ENCODE data around the gene TSPEAR. TPM values are rescaled to one million over a fixed set of nuclear protein-coding genes. Genes with fewer than 3 reads are reported as not detected.
"Not testable (repeated sequence)": the region's sequence is repeated elsewhere in the genome, so short reads cannot be mapped to it uniquely, and the experiment has no call there.

Gene TSPEAR
- total and polyA plus RNA-seq, 12 donors: under 0.01 to 3.4 (median 1.0) TPM; not detected in 3

- intact Hi-C loops (cut with DNase I): no loop called here
These were observed 207.4 kb downstream of the TSPEAR start for GRCh38 chr21:44503901-44504399.

DNA sequence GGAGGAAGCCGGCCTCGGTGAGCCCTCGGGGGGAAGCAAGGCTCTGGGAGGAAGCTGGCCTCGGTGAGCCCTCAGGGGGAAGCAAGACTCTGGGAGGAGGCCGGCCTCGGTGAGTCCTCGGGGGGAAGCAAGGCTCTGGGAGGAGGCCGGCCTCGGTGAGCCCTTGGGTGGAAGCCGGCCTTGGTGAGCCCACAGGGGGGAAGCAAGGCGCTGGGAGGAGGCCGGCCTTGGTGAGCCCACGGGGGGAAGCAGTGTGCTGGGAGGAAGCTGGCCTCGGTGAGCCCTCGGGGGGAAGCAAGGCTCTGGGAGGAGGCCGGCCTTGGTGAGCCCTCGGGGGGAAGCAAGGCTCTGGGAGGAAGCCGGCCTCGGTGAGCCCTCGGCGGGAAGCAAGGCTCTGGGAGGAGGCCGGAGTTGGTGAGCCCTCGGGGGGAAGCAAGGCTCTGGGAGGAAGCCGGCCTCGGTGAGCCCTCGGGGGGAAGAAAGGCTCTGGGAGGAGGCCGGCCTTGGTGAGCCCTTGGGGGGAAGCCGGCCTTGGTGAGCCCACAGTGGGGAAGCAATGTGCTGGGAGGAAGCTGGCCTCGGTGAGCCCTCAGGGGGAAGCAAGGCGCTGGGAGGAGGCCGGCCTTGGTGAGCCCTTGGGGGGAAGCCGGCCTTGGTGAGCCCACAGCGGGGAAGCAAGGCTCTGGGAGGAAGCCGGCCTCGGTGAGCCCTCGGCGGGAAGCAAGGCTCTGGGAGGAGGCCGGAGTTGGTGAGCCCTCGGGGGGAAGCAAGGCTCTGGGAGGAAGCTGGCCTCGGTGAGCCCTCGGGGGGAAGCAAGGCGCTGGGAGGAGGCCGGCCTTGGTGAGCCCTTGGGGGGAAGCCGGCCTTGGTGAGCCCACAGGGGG, 208.1 kb downstream of the TSPEAR start:
- ATAC-seq; intact Hi-C loops (cut with DNase I): not testable (repeated sequence)

More at GRCh38 chr21:44503901-44504399, 207.4 kb downstream of the TSPEAR start:
- no peak overlapping the region for H3K4me3 ChIP-seq
- WGBS, 2 donors: 57 to 64% methylated on average over 20 of the region's 20 CpGs
- TF ChIP-seq CTCF (IDR thresholded peaks at IDR 0.05): no peak
- no peak overlapping the region for H3K27ac ChIP-seq
- no peaks in the 10 kb centered on the region for H3K4me1 ChIP-seq
- peaks cover 0 to 45% (median 12%) of the 10 kb centered on the region in 7 donors for H3K27me3 ChIP-seq
- no peak for DNase-seq
- ATAC-seq: no peak
- no peaks in the 10 kb centered on the region for H3K36me3 ChIP-seq
- H3K9me3 ChIP-seq: no peaks in the 10 kb centered on the region

DNA sequence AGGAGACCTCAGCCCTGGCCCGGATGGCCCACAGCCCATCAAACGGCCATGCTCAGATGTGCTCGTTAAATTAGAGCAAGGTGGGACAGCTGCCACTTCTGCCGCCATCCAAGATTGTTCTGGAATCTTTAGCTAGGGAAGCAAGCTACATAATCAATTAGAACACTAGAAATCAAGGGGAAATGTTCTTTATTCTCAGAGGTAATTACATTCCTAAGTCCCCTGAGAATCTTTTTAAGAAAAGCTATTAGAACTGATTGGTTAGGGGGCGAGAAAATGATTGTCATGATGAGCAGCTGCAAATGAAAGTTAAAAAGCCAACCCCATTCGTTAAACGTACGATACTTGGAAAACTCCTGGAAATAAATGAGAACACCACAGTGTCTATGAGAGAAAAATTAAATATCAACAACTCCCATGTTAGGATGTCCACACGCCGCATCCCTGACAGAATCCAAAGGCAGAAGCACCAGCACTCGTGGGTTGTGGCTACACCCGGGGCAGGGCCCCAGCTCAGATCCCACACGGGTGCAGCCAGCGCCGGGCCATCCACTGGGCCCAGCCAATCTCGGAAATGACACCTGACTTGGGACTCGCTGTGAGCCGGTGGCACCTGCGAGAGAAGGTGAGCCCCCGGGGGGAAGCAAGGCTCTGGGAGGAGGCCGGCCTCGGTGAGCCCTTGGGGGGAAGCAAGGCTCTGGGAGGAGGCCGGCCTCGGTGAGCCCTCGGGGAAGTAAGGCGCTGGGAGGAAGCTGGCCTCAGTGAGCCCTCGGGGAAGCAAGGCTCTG, 209.0 kb downstream of the TSPEAR start:
- intact Hi-C loops (cut with DNase I): no loop called here
- H3K9me3 ChIP-seq: no peaks in the 10 kb centered on the region
- ATAC-seq (no peak), DNase-seq (no peak)
- 86 to 89% methylated on average over 27 of the region's 27 CpGs for WGBS, 2 donors
- H3K27me3 ChIP-seq: peaks cover 0 to 40% (median 6%) of the 10 kb centered on the region in 7 donors
- H3K27ac ChIP-seq: no peak overlapping the region
- no peak for TF ChIP-seq CTCF (IDR thresholded peaks at IDR 0.05)
- peaks cover 0 to 7% (median 4%) of the 10 kb centered on the region in 9 donors for H3K4me1 ChIP-seq
- no peaks in the 10 kb centered on the region for H3K36me3 ChIP-seq
- H3K4me3 ChIP-seq: no peak overlapping the region

More for the DNA sequence above, 208.1 kb downstream of the TSPEAR start:
- not testable (repeated sequence) for H3K36me3 ChIP-seq, H3K4me3 ChIP-seq, H3K4me1 ChIP-seq, DNase-seq, H3K9me3 ChIP-seq, H3K27ac ChIP-seq
- 75 to 79% methylated on average over 43 to 44 of the region's 44 CpGs for WGBS, 2 donors
- peaks cover 0 to 45% (median 6%) of the 10 kb centered on the region in 7 donors for H3K27me3 ChIP-seq

DNA sequence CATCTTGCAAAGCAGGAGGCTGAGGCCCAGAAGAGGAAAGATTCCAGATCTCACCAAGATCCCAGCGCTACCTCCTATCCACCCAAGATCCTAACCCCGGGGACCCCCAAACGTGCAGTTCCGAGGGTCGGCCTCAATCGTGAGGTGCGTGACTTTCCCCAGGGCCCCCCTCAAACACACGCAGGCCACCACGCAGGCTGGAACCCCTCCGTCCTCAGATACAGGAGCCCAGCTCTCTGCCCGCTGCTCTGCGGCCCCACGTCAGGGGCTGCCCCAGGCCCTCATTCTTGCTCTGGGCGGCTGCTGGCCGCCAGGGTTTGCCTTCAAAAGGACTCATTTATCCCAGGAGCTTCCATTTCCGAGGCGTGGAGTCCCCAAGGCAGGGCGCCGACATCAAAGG, 211.3 kb downstream of the TSPEAR start:
- no peak overlapping the region for H3K4me3 ChIP-seq
- H3K36me3 ChIP-seq: no peaks in the 10 kb centered on the region
- DNase-seq: no peak
- H3K9me3 ChIP-seq: no peaks in the 10 kb centered on the region
- peaks cover 0 to 40% (median 6%) of the 10 kb centered on the region in 7 donors for H3K27me3 ChIP-seq
- intact Hi-C loops (cut with DNase I): no loop called here
- no peak overlapping the region for H3K27ac ChIP-seq
- ATAC-seq: no peak
- WGBS, 2 donors: 87 to 89% methylated on average over 19 of the region's 19 CpGs
- no peak for TF ChIP-seq CTCF (IDR thresholded peaks at IDR 0.05)
- H3K4me1 ChIP-seq: peaks cover 0 to 29% (median 18%) of the 10 kb centered on the region in 9 donors
